ENCODE data around the gene SETD1B.
"Not testable (repeated sequence)": the region's sequence is repeated elsewhere in the genome, so short reads cannot be mapped to it uniquely, and the experiment has no call there.

SETD1B gene

DNA sequence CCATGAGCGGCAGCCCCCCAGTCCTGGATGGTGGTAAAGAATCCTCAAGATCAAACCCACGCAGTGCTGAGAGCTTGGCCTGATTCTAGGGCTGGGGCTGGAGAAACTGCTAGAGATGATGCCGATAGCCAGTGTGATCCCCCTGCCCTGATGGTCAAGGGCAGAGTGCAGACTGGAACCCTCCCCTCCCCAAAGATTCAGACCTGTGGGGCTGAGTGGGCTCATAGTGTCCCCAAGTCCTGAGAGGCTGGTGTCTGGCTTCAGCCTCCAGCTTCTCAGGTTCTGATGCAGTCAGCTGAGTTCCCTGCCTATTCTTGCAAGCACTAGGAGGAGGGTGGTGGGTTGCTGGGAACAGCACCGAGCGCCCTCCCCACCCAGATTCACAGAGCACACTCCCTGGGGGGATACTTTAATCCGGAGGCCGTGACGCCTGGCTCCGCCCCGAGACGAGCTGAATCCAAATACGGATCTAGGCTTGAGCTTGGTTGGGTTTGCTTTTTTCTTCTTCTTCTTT, 22.3 kb upstream of the SETD1B start:
- DNase-seq = no peak

DNA sequence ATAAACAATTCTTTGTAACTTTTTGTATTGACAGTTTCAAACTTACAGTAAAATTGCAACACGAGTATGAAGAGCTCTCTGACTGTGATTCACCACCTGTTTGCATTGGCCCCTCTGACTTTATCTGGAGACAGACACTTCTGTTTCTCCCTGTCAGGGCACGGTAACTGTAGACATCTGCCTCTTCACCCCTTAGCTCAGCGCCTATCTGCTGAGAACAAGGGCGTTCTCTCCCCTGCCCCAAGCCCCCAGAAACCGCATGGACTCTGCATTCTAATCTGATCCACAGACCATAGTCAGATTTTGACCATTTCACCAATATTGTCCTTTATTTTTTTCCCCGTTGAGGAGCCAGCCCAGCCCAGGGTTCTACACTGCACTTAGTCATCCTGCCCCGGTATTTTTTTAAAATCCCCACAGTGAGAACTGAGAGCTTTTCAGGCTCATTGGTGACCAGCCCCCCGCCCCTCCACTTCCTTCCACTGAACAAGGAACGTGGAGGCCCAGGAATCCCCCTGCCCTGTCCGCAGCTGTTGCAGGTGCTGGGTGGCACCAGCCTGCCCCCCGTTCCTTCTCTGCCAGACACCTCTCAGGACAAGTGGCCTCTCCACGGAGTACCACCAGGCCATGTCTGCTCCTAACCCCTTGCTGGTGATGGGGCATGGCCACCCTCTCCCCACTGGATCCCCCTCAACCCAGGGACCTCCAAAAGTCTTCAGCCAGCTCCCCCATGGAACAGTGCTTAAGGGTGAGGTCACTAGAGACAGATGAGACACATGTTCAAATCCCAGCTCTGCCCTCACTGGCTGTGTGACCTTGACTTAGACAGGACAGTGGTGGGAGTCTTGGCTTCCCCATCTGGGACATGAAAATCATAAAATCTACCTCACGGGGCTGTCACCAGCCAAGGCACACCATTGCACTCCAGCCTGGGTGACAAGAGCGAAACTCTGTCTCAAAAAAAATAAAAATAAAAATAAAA, 21.5 kb upstream of the SETD1B start:
- DNase-seq = no peak

DNA sequence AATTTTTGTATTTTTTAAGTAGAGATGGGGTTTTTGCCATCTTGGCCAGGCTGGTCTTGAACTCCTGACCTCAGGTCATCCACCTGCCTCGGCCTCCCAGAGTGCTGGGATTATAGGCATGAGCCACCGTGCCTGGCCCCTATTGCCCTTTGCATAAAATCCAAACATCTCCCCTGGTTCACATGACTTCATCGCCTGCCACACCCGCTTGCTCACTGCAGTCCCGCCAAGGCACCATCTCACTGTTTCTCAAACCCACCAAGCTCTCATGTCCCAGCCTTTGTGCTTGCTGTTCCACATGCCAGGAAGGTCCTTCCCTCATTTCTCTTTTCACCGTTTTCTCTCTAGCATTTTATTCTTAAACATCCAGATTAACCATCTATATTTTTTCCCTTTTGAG, 20.0 kb upstream of the SETD1B start:
- DNase-seq = no peak

DNA sequence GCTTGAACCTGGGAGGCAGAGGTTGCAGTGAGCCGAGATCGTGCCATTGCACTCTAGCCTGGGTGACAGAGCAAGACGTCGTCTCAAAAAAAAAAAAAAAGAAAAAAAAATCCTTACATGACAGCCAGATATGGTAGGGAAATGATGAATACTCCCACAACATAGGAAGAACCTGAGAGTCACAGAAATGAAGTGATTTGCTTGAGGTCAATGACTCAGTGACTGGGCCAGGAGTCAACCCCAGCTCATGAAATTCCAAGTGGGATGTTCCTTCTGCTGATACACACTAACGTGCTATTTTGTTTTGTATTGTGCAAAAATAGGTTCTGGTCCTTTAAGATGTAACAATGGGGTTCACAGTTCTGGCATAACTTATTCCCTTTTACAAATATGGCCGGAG, 19.3 kb upstream of the SETD1B start:
- peak; percentile 87 for DNase-seq

DNA sequence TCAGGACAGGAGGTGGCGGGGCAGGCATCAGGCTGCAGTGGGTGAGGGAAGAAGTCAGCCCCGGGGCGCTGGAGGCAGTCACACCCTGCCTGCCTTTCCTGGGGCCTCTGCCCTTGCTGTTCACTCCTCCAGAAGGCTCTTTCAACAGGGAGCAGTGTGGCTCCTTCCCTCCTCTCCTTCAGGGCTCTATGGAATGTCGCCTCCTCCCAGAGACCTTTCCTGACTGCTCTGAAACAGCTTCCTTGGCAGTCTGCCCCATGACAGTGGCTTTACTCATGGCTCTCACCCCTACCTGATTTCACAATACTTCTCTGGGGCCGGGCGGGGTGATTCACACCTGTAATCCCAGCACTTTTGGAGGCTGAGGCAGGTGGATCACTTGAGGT, 17.4 kb upstream of the SETD1B start:
- DNase-seq = peak; percentile 96

DNA sequence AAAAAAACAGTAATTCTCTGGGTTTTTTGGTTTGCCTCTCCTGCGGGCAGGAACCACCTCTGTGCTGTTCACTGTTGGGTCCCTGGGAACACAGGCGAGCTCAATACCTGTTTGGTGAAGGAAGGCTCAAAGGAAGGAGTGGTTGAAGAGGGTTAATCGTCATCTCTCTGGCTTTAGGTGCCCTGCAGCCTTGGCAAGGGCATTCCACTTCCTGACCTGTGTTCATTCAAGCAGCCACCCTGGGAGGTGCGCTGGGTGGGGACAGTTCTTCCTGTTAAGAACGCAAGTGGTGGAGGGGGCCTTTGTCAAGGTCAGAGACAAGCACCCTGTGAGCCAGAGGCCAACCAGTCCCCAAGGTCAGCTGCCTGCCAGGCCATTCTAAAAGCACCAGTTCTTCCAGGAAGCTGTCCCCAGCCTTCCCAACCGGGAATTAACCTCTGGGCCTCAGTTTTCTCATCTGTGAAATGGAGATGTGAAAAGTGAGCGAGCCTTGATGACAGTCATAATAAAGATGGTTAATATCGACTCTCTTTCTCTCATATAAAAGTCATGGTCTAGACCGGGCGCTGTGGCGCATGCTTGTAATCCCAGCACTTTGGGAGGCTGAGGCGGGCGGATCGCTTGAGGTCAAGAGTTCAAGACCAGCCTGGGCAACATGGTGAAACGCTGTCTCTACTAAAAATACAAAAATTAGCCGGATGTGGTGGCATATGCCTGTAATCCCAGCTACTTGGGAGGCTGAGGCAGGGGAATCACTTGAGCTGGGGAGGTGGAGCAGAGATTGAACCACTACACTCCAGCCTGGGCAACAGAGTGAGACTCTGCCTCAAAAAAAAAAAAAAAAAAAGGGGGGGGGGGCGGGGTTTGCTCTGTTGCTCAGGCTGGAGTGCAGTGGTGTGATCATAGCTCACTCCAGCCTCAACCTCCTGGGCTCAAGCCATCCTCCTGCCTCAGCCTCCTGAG, 16.5 kb upstream of the SETD1B start:
- no peak for DNase-seq

DNA sequence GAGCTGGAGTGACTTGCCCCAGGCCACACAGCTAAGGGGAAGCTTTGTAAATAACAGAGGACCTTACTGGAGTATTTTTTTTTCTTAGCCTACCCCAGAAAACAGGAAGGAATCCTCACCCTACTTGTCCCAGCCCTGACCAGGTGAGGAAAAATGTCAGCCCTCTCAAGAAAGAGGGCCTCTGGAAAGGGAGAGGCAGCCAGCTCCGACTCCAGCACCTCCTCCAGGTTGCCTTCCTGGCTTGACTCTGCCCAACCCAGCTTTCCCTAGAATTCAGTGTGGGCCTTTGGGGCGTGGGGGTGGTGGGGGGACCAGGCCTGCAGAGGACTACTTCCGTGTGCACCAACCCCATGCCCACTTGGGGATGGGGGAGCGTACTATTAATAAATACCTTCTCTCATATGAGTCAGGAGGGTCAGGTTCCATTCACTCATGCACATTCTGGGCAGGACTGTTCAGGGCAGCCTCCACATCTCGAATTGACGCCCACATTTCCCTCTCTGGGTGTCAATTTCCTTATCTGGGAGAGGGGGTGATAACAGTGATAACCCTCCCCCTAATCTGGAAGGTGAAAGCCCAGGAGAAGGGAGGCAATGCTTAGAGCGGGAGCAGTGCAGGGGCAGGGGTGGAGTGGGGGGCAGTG, 15.5 kb upstream of the SETD1B start:
- no peak for DNase-seq

DNA sequence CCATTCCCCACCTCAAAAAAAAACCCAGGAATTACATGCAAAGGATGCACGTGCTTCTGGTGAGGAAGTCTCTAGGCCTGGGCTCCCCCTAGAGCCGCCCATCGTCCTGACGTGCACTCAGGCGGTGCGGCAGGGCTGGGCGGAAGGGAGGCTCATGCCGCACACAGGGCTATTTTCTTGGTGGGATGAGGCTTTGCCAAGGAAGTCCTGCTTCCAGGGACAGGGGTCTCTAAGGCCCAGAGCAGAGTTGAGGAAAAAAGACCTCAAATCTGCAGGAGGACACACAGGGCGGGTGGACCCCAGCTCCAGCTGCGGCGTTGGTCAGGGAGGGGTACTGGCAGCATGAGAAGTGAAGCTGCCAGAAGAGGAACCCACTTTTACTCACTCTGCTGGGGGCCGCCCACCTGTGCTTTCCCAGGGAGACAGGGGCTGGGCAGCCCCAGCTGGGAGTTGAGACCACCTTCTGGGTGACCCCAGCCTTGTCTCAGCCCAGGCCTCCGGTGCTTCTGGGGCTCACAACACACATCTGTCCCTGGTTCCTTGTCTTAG, 14.5 kb upstream of the SETD1B start:
- DNase-seq = no peak

DNA sequence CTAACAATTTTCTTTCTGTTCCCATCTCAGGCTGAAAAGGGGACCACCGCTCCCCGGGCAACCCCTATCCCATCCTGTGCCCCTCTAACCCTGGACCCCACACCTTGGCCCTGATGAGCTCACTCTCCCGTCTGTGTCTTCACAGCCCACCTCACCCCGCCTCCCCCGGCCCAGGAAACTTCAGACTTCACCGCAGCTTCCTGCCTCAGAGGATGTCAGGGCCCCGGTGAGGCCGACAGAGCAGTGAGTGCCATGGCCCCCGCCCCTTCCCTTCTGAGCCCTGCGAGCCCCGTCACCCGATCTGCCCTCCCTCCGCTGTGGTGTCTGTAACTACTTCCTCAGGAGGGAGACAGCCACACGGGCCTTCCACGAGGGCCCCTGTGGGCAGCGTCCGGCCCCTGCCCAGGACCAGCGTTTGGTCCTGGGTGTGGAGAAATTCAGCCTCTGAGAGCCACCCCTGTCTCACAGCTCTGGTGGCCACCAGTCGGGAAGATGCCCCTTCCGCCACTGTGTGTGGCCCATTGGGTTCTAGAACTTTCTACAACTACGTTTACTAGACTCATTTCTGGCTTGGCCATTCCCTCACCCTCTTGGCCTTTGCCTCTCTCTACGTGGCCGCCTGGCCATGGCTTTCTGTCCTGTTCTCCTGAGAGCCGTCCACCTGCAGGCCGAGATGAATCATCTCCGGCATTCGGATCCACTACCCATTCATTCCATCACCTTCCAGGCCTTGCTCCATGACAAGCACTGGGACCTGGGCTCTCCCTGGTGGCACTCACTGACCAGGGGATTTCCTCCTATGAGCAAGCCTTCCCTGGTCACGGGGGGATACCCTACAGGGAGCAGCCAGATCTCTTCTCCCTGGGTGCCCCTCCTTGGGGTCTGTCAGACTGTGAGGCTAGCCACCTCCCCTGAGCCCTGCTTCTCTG, 13.7 kb upstream of the SETD1B start:
- DNase-seq = peak; percentile 38

DNA sequence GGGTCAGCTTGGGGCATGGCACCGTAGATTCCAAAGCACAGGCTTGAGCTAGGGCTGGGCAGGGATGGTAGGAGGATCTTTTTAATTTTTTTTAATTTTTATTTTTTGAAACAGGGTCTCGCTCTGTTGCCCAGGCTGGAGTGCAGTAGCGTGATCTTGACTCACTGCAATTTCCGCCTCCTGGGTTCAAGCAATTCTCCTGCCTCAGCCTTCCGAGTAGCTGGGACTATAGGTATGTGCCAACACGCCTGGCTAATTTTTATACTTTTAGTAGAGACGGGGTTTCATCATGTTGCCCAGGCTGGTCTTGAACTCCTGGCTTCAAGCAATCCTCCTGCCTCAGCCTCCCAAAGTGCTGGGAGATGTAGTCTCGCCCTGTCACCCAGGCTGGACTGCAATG, 13.0 kb upstream of the SETD1B start:
- not testable (repeated sequence) for DNase-seq

DNA sequence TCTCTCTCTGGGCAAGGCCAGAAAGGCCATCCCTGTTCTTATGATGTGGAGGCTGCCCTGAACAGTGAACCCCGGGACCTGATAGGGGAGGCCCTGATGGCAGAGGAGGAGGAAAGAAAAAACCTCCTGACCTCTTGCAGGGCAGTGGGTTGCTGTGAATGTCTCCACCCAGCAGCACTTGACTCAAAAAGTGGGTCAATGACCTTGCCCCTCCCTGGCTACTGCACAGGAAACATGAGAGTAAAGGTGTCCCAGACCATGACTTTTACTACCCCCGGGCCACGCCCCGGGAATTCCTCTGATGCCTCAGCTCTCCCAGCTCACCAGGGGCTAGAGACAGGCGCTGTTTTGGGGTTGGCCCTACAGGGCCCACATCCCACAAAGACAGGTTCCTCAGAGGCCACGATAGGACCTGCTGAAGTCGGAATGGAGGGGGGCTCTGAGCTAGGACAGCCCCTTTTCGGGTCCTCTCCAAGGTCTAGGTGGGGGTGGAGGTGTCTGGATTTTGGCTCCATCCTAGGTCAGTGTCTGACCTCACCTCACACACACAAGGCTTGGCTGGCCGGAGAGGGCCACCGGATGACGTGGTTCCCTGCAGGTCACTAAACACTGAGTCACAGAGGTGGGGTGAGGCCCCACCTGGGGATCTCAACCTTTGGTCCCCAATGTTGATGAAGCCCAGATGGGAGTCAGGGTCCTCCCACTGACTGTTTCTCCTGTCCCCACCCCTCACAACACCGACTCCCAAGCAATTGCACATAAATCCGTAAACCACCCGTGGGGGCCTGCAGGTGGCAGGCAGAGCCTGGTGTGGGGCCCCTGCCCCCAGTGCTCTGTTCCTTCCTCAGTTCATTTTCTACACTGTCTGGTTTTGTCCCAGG, 11.9 kb upstream of the SETD1B start:
- DNase-seq = no peak

DNA sequence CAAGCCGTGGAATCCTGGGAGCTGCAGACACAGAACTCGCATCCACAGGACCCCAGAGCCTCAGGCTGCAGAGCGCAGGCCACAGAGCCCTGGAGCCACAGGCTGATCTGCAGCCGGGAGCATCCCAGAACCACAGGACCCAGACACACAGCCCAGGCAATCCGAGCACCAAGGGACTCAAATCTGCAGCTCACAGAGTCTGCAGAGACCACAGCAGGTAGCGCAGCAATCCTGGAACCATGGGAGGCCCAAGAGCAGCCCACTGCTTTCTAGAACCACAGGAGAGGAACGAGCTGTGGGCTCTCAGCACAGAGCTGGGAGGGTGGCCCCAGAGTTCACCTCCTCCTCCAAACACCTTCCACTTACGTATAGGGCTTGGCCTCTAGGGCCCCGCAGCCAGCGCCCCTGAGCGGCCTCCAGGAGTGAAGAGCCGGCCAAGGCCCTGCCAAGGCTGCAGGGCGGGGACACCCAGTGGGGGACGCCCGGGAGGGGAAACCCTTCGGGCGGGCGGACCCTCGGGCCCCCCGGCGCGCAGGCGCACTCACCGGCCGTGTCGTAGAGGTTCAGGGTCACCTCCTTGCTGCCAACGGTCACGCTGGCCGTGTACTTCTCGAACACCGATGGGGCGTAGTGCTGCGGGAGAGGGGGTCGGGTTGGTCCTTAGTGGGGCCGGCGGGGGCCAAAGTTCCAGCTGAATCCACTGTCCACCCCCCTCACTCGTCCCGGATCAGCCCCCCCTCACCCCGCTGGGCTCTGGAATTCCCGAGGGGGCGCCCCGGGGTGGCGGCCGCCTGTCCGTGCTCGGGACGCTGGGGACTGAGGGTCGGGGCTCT, 11.0 kb upstream of the SETD1B start:
- DNase-seq = no peak

DNA sequence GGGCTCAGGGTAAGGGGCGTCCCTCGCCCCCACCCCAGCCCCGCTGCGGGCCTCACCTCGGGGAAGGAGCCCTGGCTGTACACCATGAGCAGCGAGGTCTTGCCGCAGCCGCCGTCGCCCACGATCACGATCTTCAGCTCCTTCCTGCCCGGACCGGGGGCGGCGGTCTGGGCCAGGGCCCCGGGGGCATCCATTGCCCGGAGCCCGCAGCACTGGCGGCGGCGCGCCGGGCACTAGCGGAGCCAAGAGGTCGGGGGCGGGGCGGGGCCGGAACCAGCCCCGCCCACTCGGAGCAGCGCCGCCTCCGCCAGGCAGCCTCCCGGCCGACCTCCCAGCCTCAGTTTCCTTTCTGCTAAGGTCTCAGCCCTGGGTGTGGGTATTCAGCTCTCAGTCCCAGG, 10.4 kb upstream of the SETD1B start, which contains the start of gene RHOF:
Gene RHOF (minus strand): TSS at position 249 of the 398 bp plus-strand sequence. CDS start 55 bp downstream, at position 194.
- no peak for DNase-seq

DNA sequence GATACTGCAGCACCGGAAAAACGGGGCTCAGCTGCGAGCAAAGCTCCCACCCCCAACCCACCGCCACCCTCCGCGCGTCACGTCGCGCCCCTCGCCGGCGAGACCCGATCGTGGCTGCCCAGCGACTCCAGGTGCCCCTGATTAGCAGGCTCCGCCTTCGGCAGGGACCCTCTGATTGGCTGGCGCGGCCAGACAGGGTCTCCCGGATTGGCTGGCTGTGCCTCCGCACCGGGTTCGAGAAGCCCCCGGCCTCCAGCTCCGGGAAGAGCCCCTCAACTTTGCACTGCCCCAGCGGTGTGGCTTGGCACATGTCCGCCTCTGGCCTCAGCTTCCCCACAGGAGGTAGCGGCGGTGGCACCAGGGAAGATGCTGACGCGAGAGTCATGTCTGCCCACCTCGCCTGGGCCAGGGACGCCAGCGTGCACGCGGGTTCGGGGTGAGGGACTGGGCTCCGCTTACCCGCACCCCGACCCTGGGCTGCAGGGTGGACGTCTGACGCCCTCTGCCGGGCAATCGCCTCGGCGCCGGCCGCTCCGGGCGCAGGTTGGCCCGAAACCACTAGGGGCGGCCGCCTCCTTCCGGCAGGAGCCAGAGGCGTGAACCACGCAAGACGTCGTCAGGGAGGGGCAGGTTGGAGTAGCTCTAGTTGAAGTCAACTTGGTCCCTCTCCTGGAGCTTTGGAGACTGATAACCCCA, 9.8 kb upstream of the SETD1B start:
- DNase-seq = peak; percentile 90

DNA sequence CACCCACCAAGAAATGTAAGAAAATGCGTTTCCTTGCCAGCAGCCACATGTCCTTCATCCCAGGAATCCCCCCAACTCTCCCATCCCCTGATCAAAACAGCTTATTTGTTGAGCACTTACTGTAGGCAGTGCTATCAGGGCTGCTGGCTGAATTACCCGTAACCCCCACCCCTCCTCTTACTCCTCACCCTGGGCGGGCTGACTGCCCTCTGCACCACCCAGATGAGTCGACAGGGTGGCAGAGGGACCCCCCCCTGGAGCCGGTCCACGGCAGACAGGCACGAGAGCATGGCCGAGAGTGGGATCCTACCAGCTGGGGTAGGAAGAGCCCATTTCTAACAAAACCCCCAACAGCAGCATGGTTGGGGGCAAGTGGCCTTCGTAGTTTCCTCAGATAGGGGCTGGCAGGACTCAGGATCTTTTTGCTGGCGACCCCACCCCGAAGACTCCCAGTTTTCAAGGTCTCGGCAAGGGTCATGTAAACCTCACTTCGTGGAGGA, 9.2 kb upstream of the SETD1B start:
- no peak for DNase-seq

DNA sequence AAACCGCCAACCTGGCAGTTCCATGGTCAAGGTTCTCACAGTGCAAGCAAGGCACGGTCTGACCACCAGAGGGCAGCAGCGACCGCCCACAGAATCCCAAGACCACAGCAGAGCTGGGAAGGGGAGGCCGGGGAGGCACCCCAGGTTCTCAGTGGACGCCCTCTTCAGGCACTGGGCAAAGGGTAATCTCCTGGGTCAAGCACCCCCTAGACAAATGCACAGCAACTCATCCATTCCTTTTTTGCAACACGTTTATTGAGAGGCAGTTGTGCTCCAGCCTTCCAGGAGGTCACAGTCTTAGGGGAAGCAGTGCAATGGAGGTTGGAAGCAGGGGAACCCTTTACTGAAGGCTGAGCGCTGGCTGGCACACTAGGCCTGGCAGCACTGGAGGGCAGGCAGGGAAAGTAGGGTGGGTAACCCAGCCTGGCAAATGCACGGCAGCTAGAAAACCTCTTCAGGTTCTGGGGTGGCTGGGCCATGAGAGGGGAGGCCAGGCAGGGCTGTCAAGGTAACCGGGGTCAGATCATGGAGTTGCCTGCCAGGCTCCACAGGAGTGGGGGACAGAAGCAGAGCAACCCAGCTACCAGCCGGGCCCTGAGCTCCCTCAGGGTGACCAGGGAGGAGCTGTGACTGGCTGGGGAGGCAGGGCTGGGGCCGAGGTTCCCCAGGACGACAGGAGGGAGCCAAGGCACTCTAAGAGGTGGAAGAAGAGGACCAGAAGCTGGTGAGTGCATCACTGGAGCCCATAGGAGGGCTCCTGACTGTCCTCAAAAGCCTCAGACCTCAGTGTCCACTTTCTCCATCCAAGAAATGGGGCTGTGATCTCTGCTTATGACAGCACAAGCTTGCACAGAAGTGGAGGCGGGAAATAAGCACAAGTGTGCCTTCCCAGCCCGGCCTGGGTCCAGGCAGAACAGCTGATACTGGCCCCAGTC, 8.5 kb upstream of the SETD1B start:
- peak; percentile 78 for DNase-seq

Data from fibroblast of skin of right quadriceps (primary cell).